ENCODE measurements around the gene EPHB1. TPM values are rescaled to one million over a fixed set of nuclear protein-coding genes. Genes with fewer than 3 reads are reported as not detected.
"Not testable (repeated sequence)": the region's sequence is repeated elsewhere in the genome, so short reads cannot be mapped to it uniquely, and the experiment has no call there.

Gene EPHB1
- total RNA-seq, 1 experiment from 2014 or later: 2.8 TPM

DNA sequence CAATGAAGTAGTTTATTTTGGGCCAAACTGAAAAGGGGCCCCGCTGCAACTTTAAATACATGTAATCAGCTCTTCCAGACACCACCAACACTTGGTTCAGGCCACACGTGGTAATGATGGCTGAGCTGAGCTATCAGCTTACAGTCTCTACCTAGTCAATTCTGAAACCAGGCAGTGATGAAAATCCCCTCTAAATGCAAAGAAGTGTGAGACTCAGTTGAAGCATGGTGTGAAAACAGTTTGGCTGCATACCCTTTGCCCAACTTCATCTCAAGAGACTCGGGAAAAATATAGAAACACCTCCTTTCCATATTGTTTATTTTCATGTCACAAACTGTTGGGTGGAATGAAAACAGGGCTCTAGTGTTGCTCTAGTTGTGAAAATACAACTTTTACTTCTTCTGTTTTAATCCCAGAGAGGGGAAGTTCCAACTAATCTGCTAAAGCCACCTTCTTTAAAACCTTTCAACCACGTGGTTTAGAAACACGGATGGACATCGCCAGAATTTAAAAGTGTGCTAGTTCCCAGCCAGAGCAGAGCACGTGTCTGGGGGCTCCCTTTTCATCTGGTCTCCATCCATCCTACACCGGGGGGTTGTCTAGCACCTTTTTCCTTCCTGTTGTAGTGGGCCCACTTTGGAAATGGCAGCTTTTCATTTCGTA lies 229.1 kb downstream of the EPHB1 start:
- Mint-ChIP-seq H3K4me1 (peaks cover 2 to 17% of the 10 kb centered on the region in 2 experiments; a peak in 3 of 4 replicates), H3K27ac (no peak overlapping the region), H3K27me3 (ENCODE audit: low read depth) (no peaks in the 10 kb centered on the region), H3K9me3 (no peaks in the 10 kb centered on the region; a peak in 1 of 5 replicates), H3K4me3 (no peak overlapping the region), H3K36me3 (ENCODE audit: insufficient read depth in 1 of 3, low read depth in 3 of 3) (no peaks in the 10 kb centered on the region)
- Histone ChIP-seq H3K9me3 (ENCODE audit: control insufficient read depth, low read depth, low read length) (no peaks in the 10 kb centered on the region), H3K23me2 (ENCODE audit: insufficient read length, low read depth, low read length, poor library complexity, severe bottlenecking) (no peaks in the 10 kb centered on the region), H4K8ac (replicated peaks; ENCODE audit: insufficient read length, low read depth, low read length) (no peak overlapping the region), H3K4ac (ENCODE audit: low read depth, low read length) (no peak overlapping the region), H2AK5ac (ENCODE audit: insufficient read length, low read length) (no peak overlapping the region), H3K79me2 (ENCODE audit: insufficient read depth, low read length) (no peaks in the 10 kb centered on the region), H3K4me2 (ENCODE audit: insufficient read depth, insufficient read length, low read length) (no peak overlapping the region), H3K79me1 (ENCODE audit: insufficient read depth, low read depth, low read length, poor library complexity, severe bottlenecking) (no peaks in the 10 kb centered on the region), H3K27ac (ENCODE audit: insufficient read length, low read depth, low read length) (no peak overlapping the region), H3K23ac (ENCODE audit: insufficient read length, low read depth, low read length) (no peak overlapping the region), H3K56ac (ENCODE audit: insufficient read length, low read depth, low read length) (no peak overlapping the region), H3K18ac (ENCODE audit: insufficient read length, low read depth, low read length) (no peak overlapping the region), H3T11ph (ENCODE audit: low read length) (no peak overlapping the region), H2AFZ (ENCODE audit: low read length) (no peak overlapping the region), H3K9ac (ENCODE audit: extremely low read depth, insufficient read length, low read length) (no peak overlapping the region), H2BK15ac (ENCODE audit: low read depth, low read length) (no peak overlapping the region), H3K14ac (ENCODE audit: insufficient read depth, low read length) (no peak overlapping the region), H4K5ac (ENCODE audit: insufficient read length, low read depth, low read length) (no peak overlapping the region), H3K4me1 (ENCODE audit: insufficient read depth, low read length) (no peaks in the 10 kb centered on the region), H2BK12ac (ENCODE audit: insufficient read length, low read depth, low read length) (no peak overlapping the region), H4K20me1 (ENCODE audit: control insufficient read depth, insufficient read depth, insufficient read length) (no peaks in the 10 kb centered on the region), H2BK5ac (ENCODE audit: insufficient read length, low read length) (no peak overlapping the region), H4K91ac (ENCODE audit: insufficient read length, low read depth, low read length) (no peak overlapping the region), H2BK120ac (ENCODE audit: low read depth, low read length, poor library complexity, severe bottlenecking) (no peak overlapping the region), H2BK20ac (ENCODE audit: low read depth, low read length, poor library complexity, severe bottlenecking) (no peak overlapping the region), H3K27me3 (ENCODE audit: insufficient read depth, low read length) (no peaks in the 10 kb centered on the region)
- DNase-seq: no peak
- TF ChIP-seq, protein P1, sequence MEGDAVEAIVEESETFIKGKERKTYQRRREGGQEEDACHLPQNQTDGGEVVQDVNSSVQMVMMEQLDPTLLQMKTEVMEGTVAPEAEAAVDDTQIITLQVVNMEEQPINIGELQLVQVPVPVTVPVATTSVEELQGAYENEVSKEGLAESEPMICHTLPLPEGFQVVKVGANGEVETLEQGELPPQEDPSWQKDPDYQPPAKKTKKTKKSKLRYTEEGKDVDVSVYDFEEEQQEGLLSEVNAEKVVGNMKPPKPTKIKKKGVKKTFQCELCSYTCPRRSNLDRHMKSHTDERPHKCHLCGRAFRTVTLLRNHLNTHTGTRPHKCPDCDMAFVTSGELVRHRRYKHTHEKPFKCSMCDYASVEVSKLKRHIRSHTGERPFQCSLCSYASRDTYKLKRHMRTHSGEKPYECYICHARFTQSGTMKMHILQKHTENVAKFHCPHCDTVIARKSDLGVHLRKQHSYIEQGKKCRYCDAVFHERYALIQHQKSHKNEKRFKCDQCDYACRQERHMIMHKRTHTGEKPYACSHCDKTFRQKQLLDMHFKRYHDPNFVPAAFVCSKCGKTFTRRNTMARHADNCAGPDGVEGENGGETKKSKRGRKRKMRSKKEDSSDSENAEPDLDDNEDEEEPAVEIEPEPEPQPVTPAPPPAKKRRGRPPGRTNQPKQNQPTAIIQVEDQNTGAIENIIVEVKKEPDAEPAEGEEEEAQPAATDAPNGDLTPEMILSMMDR (conservative IDR thresholded peaks at IDR 0.05): no peak
- no CpG with 5 or more reads among the region's 9 CpGs for WGBS (ENCODE audit: extremely low coverage, insufficient read length, low lambda C conversion rate)

DNA sequence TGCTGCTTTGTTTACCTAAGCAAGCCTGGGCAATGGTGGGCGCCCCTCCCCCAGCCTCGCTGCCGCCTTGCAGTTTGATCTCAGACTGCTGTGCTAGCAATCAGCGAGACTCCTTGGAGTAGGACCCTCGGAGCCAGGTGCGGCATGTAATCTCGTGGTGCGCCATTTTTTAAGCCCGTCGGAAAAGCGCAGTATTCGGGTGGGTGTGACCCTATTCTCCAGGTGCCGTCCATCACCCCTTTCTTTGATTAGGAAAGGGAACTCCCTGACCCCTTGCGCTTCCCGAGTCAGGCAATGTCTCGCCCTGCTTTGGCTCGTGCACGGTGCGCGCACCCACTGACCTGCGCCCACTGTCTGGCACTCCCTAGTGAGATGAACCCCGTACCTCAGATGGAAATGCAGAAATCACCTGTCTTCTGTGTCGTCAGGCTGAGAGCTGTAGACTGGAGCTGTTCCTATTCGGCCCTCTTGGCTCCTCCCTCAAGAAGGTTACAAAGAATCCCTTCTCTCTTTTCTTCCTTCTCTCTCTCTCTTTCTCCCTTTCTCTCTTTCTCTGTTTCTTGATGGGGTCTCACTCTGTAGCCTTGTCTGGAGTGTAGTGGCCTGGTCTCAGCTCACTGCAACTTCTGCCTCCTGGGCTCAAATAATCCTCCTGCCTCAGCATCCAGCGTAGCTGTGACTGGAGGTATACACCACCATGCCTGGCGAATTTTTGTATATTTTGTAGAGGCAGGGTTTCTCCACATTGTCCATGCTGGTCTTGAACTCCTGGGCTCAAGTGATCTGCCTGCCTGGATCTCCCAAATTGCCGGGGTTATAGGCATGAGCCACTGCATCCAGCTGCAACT lies 235.9 kb downstream of the EPHB1 start:
- H3K4ac ChIP-seq (ENCODE audit: low read depth, low read length); H3K9ac ChIP-seq (ENCODE audit: extremely low read depth, insufficient read length, low read length); H3K23me2 ChIP-seq (ENCODE audit: insufficient read length, low read depth, low read length, poor library complexity, severe bottlenecking); H3K27me3 Mint-ChIP-seq (ENCODE audit: low read depth); H2BK120ac ChIP-seq (ENCODE audit: low read depth, low read length, poor library complexity, severe bottlenecking); H3K56ac ChIP-seq (ENCODE audit: insufficient read length, low read depth, low read length); H3K9me3 ChIP-seq (ENCODE audit: control insufficient read depth, low read depth, low read length); H3K27ac ChIP-seq (ENCODE audit: insufficient read length, low read depth, low read length); H4K5ac ChIP-seq (ENCODE audit: insufficient read length, low read depth, low read length); H3K9me3 Mint-ChIP-seq; H3K23ac ChIP-seq (ENCODE audit: insufficient read length, low read depth, low read length); H3K36me3 Mint-ChIP-seq (ENCODE audit: insufficient read depth in 1 of 3, low read depth in 3 of 3); H3K27me3 ChIP-seq (ENCODE audit: insufficient read depth, low read length); H3K79me2 ChIP-seq (ENCODE audit: insufficient read depth, low read length); H2AK5ac ChIP-seq (ENCODE audit: insufficient read length, low read length); H2BK12ac ChIP-seq (ENCODE audit: insufficient read length, low read depth, low read length); H4K8ac ChIP-seq (replicated peaks; ENCODE audit: insufficient read length, low read depth, low read length); H3T11ph ChIP-seq (ENCODE audit: low read length); H4K20me1 ChIP-seq (ENCODE audit: control insufficient read depth, insufficient read depth, insufficient read length); H2BK20ac ChIP-seq (ENCODE audit: low read depth, low read length, poor library complexity, severe bottlenecking); H3K79me1 ChIP-seq (ENCODE audit: insufficient read depth, low read depth, low read length, poor library complexity, severe bottlenecking); H4K91ac ChIP-seq (ENCODE audit: insufficient read length, low read depth, low read length); H3K4me1 ChIP-seq (ENCODE audit: insufficient read depth, low read length); H2BK5ac ChIP-seq (ENCODE audit: insufficient read length, low read length): not testable (repeated sequence)
- peak overlapping the region; percentile 75; the same call in 1 of the 2 replicates for H3K14ac ChIP-seq (ENCODE audit: insufficient read depth, low read length)
- peak overlapping the region; percentile 89; the same call in 1 of the 2 replicates for H2BK15ac ChIP-seq (ENCODE audit: low read depth, low read length)
- H3K27ac Mint-ChIP-seq: peak overlapping the region; percentile 90 to 96 (median 94); a peak in 6 of 7 replicates
- DNase-seq: peak; percentile 46
- peak overlapping the region; percentile 58 for H3K18ac ChIP-seq (ENCODE audit: insufficient read length, low read depth, low read length)
- WGBS (ENCODE audit: extremely low coverage, insufficient read length, low lambda C conversion rate): no CpG with 5 or more reads among the region's 27 CpGs
- H2AFZ ChIP-seq (ENCODE audit: low read length): peak overlapping the region; percentile 63
- peak overlapping the region; percentile 77 for H3K4me2 ChIP-seq (ENCODE audit: insufficient read depth, insufficient read length, low read length)
- peak overlapping the region; percentile 91 to 93 for H3K4me3 Mint-ChIP-seq
- peaks cover 20 to 22% of the 10 kb centered on the region in 2 experiments for H3K4me1 Mint-ChIP-seq

Data from H9 (cell line).